Vagina (tissue), 2 donors: ENCODE measurements around the gene CACNG5.

Source experiments
- CTCF ChIP-seq, 3 experiments: fragments of 450-650 bp in 2 of 3; fragments of 200-600 bp in 1 of 3; sonication (generic) in 1 of 3; IDR thresholded peaks; one replicate each; pipeline ENCODE4 v1.5.1; 2017 to 2019; ENCODE audit warnings: antibody characterized with exemption in 3 of 3, mild to moderate bottlenecking in 2 of 3, moderate library complexity in 2 of 3
- POLR2A ChIP-seq, 2 donors: fragments of 450-650 bp; IDR thresholded peaks; one replicate each; pipeline ENCODE4 v1.6.1; 2017; ENCODE audit warnings: antibody characterized with exemption in 2 of 2, mild to moderate bottlenecking in 2 of 2, moderate library complexity in 2 of 2

- TF ChIP-seq POLR2A (IDR thresholded peaks at IDR 0.05) (no peak), CTCF (IDR thresholded peaks at IDR 0.05) (no peak)
Observed at GRCh38 chr17:66889480-66890230, 54.7 kb downstream of the CACNG5 start.
